SU-DHL-6 (cell line): Measurements from ENCODE around the gene PCK2.

Experiments used
- CTCF ChIP-seq: fragments of 200-600 bp; sonication (generic); IDR thresholded peaks from one replicate; pipeline ENCODE4 v1.5.1; 2017; ENCODE audit warnings: antibody characterized with exemption, mild to moderate bottlenecking, low read length, moderate library complexity; ENCODE audit not compliant: insufficient read depth, poor library complexity, severe bottlenecking
- EZH2phosphoT487 ChIP-seq: fragments of 200-600 bp; sonication (generic), shearing (Covaris generic); conservative IDR thresholded peaks from 2 replicates; pipeline ENCODE4 v1.6.1; 2018; ENCODE audit warnings: mild to moderate bottlenecking, antibody characterized with exemption, low read length, moderate library complexity, mixed read lengths

- TF ChIP-seq CTCF (no peak), EZH2phosphoT487 (no peak)
Observed at GRCh38 chr14:24102357-24103048, 8.4 kb downstream of the PCK2 start.
